DOHH2 (cell line): Measurements from ENCODE around the gene CERS6.

Source experiments
- H3F3A ChIP-seq: fragments of 200-600 bp; sonication (generic), shearing (Covaris generic); 2 replicates; pipeline ENCODE4 v1.6.0; 2016; ENCODE audit warnings: antibody characterized with exemption, mild to moderate bottlenecking; ENCODE audit not compliant: control insufficient read depth, insufficient read depth
- H3K27ac ChIP-seq: fragments of 200-600 bp; sonication (generic); 2 replicates; pipeline ENCODE4 v1.5.1; 2014; ENCODE audit warnings: low read depth, mild to moderate bottlenecking, low read length, moderate library complexity
- H3K27me3 ChIP-seq: fragments of 200-600 bp; sonication (generic); 2 replicates; pipeline ENCODE4 v1.6.1; 2014; ENCODE audit warnings: mild to moderate bottlenecking, low read length, mixed read lengths; ENCODE audit not compliant: control insufficient read depth
- H3K36me3 ChIP-seq: fragments of 200-600 bp; sonication (generic); 2 replicates; pipeline ENCODE4 v1.6.1; 2014; ENCODE audit warnings: mild to moderate bottlenecking, low read length, moderate library complexity, mixed read lengths; ENCODE audit not compliant: control insufficient read depth
- H3K4me1 ChIP-seq: fragments of 200-600 bp; sonication (generic); 2 replicates; pipeline ENCODE4 v1.6.1; 2014; ENCODE audit warnings: mild to moderate bottlenecking, low read length, mixed read lengths; ENCODE audit not compliant: control insufficient read depth
- H3K4me2 ChIP-seq: fragments of 200-600 bp; sonication (generic); 2 replicates; pipeline ENCODE4 v1.6.0; 2014; ENCODE audit warnings: mild to moderate bottlenecking, low read length, moderate library complexity
- H3K4me3 ChIP-seq: fragments of 200-600 bp; sonication (generic); 2 replicates; pipeline ENCODE4 v1.5.1; 2014; ENCODE audit warnings: mild to moderate bottlenecking, low read length, mixed read lengths
- H3K79me2 ChIP-seq: fragments of 200-600 bp; sonication (generic); 2 replicates; pipeline ENCODE4 v1.6.1; 2014; ENCODE audit warnings: mild to moderate bottlenecking, low read length, mixed read lengths; ENCODE audit not compliant: control insufficient read depth
- H3K9me2 ChIP-seq: fragments of 200-600 bp; sonication (generic); replicated peaks from 2 replicates; pipeline ENCODE4 v1.6.1; 2014; ENCODE audit warnings: mild to moderate bottlenecking, low read length, mixed read lengths; ENCODE audit not compliant: control insufficient read depth
- H3K9me3 ChIP-seq: fragments of 200-600 bp; sonication (generic); 2 replicates; pipeline ENCODE4 v1.6.1; 2014; ENCODE audit warnings: antibody characterized with exemption, low read length, mixed read lengths; ENCODE audit not compliant: control insufficient read depth, insufficient read depth
- H4K20me1 ChIP-seq: fragments of 200-600 bp; sonication (generic); 2 replicates; pipeline ENCODE4 v1.6.0; 2014; ENCODE audit warnings: low read depth, mild to moderate bottlenecking, antibody characterized with exemption, low read length, moderate library complexity; ENCODE audit not compliant: control insufficient read depth, insufficient read depth
- EZH2phosphoT487 ChIP-seq: fragments of 200-600 bp; sonication (generic); IDR thresholded peaks from 2 replicates; pipeline ENCODE4 v1.6.1; 2017; ENCODE audit warnings: borderline replicate concordance, mild to moderate bottlenecking, antibody characterized with exemption, low read length, moderate library complexity, mixed read lengths
- TF ChIP-seq, protein P1 (sequence below): fragments of 200-600 bp; sonication (generic); IDR thresholded peaks from one replicate; pipeline ENCODE4 v1.5.1; 2014; ENCODE audit warnings: antibody characterized with exemption, mild to moderate bottlenecking, low read depth, low read length; ENCODE audit not compliant: poor library complexity, severe bottlenecking

Gene CERS6

DNA sequence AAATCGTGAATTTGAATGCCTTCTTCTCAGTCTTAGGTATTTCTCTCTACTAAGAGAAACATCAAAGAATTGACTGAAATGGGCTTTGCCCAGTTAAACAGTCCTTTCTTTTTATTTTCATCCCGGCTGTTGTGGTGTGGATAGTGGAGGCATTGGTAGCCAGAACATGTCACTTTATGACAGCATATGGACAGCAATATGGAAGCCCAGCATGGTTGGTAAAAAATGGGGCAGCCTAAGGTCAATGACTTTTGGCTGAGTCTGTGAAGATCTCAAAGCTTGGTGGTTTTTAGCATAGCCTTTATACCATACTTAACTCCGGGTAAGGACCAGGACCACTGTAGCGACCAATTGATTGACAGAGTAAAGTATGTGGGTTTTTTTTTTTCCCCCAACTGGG lies 3.2 kb downstream of the CERS6 start:
- H3K79me2 ChIP-seq, result no peaks in the 10 kb centered on the region
- no peak overlapping the region for H3K4me2 ChIP-seq
- no peaks in the 10 kb centered on the region for H3K27me3 ChIP-seq
- H3K27ac ChIP-seq, result no peak overlapping the region
- H3K36me3 ChIP-seq, result no peaks in the 10 kb centered on the region
- no peaks in the 10 kb centered on the region; the same call in 1 of the 2 replicates for H3K9me3 ChIP-seq
- TF ChIP-seq, protein P1, sequence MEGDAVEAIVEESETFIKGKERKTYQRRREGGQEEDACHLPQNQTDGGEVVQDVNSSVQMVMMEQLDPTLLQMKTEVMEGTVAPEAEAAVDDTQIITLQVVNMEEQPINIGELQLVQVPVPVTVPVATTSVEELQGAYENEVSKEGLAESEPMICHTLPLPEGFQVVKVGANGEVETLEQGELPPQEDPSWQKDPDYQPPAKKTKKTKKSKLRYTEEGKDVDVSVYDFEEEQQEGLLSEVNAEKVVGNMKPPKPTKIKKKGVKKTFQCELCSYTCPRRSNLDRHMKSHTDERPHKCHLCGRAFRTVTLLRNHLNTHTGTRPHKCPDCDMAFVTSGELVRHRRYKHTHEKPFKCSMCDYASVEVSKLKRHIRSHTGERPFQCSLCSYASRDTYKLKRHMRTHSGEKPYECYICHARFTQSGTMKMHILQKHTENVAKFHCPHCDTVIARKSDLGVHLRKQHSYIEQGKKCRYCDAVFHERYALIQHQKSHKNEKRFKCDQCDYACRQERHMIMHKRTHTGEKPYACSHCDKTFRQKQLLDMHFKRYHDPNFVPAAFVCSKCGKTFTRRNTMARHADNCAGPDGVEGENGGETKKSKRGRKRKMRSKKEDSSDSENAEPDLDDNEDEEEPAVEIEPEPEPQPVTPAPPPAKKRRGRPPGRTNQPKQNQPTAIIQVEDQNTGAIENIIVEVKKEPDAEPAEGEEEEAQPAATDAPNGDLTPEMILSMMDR, result no peak
- TF ChIP-seq EZH2phosphoT487, result no peak
- H3K9me2 ChIP-seq, result no peaks in the 10 kb centered on the region
- no peaks in the 10 kb centered on the region for H3F3A ChIP-seq
- H4K20me1 ChIP-seq, result no peaks in the 10 kb centered on the region
- no peaks in the 10 kb centered on the region for H3K4me1 ChIP-seq
- H3K4me3 ChIP-seq, result no peak overlapping the region

DNA sequence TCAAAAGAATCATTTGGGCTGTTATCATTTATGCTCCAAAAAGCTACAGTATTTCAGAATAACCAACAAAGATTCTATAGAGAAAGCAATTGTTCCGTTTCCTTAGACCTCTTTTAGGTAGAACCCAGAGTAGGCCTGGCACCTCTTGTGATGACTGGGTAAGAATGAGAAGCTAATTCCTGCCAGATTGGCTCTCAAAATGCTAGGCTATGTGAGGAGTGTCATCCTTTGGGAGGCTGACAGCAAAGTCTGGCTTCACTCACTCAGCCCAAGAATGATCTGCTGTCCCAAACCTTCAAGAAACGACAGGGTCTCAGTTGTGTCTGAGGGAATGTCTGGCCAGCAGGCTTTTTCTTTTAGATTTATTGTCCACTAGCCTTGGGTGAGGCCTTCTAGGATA lies 4.5 kb downstream of the CERS6 start:
- H3K27me3 ChIP-seq, result no peaks in the 10 kb centered on the region
- no peak overlapping the region for H3K27ac ChIP-seq
- H3K36me3 ChIP-seq, result no peaks in the 10 kb centered on the region
- no peaks in the 10 kb centered on the region for H3K9me2 ChIP-seq
- H3K4me1 ChIP-seq, result no peaks in the 10 kb centered on the region
- H3K79me2 ChIP-seq, result no peaks in the 10 kb centered on the region
- no peaks in the 10 kb centered on the region; the same call in 1 of the 2 replicates for H3K9me3 ChIP-seq
- H4K20me1 ChIP-seq, result no peaks in the 10 kb centered on the region
- no peak overlapping the region for H3K4me3 ChIP-seq
- H3F3A ChIP-seq, result no peaks in the 10 kb centered on the region
- TF ChIP-seq EZH2phosphoT487, result no peak
- TF ChIP-seq, protein P1, result no peak
- H3K4me2 ChIP-seq, result no peak overlapping the region

DNA sequence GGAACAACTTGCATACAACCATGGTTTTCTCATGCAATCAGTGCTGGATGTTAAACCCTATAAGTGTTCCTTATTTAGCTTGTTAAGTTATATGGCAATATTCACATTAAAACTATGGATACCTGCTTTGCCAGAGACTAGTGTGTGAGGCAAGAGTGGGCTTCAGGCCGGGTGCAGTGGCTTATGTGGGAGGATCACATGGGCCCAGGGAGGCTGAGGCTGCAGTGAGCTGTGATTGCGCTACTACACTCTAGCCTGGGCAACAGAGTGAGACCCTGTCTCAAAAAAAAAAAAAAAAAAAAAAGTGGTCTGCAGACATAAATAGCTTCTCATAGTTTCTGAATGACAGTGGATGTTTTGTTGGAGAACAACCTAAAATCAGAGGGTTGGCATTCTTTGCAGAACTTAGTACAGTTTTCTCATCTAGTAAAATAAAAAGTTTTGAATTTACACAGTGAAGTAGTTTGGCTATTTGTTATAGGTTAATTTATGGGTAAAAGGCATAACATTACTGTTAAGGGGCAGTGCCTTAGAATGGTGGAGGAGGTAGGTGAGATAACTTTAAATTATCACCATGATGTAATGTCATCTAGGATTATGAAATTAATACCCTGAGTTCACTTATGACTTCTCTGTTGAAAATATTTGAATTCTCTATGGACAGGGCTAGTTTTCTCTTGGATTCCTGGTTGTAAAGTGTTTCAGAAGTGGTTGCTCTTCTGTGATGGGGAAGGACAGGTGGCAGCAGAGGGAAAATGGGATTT lies 5.3 kb downstream of the CERS6 start:
- Histone ChIP-seq H3K27me3 (no peaks in the 10 kb centered on the region; the same call in 1 of the 2 replicates), H3K9me3 (no peaks in the 10 kb centered on the region; the same call in 1 of the 2 replicates), H3K4me2 (no peak overlapping the region), H3K27ac (no peak overlapping the region), H3K79me2 (no peaks in the 10 kb centered on the region), H4K20me1 (no peaks in the 10 kb centered on the region), H3K9me2 (no peaks in the 10 kb centered on the region), H3K4me3 (no peak overlapping the region), H3F3A (no peaks in the 10 kb centered on the region), H3K36me3 (no peaks in the 10 kb centered on the region), H3K4me1 (no peaks in the 10 kb centered on the region)
- no peak for TF ChIP-seq EZH2phosphoT487
- TF ChIP-seq, protein P1, result no peak
